Effector memory CD4-positive, alpha-beta T cell (primary cell): Measurements from ENCODE around the gene POLR3H.

Experiments
- DNase-seq, 3 donors: peaks; one replicate each; pipeline ENCODE4 v3.0.0-alpha.2; 2020
- H3K27ac ChIP-seq: 2 replicates; pipeline ENCODE4 v1.7.0; 2013; ENCODE audit warnings: mild to moderate bottlenecking, low read length, moderate library complexity; ENCODE audit not compliant: insufficient read depth, poor library complexity, severe bottlenecking
- H3K27me3 ChIP-seq: replicated peaks from 2 replicates; pipeline ENCODE4 v1.7.0; 2013; ENCODE audit warnings: mild to moderate bottlenecking, low read length; ENCODE audit not compliant: insufficient read depth, control insufficient read depth, poor library complexity, severe bottlenecking
- H3K36me3 ChIP-seq: 2 replicates; pipeline ENCODE4 v1.7.0; 2013; ENCODE audit warnings: mild to moderate bottlenecking, low read length, moderate library complexity; ENCODE audit not compliant: control insufficient read depth, insufficient read depth
- H3K4me1 ChIP-seq: 2 replicates; pipeline ENCODE4 v1.7.0; 2013; ENCODE audit warnings: low read length, mild to moderate bottlenecking; ENCODE audit not compliant: control insufficient read depth, insufficient read depth, poor library complexity, severe bottlenecking
- H3K4me3 ChIP-seq: 2 replicates; pipeline ENCODE4 v1.7.0; 2013; ENCODE audit warnings: low read length, low read depth, mild to moderate bottlenecking; ENCODE audit not compliant: insufficient read depth, poor library complexity, severe bottlenecking
- H3K9me3 ChIP-seq: 2 replicates; pipeline ENCODE4 v1.7.0; 2013; ENCODE audit warnings: mild to moderate bottlenecking, low read length, moderate library complexity; ENCODE audit not compliant: control insufficient read depth

The POLR3H gene

DNA sequence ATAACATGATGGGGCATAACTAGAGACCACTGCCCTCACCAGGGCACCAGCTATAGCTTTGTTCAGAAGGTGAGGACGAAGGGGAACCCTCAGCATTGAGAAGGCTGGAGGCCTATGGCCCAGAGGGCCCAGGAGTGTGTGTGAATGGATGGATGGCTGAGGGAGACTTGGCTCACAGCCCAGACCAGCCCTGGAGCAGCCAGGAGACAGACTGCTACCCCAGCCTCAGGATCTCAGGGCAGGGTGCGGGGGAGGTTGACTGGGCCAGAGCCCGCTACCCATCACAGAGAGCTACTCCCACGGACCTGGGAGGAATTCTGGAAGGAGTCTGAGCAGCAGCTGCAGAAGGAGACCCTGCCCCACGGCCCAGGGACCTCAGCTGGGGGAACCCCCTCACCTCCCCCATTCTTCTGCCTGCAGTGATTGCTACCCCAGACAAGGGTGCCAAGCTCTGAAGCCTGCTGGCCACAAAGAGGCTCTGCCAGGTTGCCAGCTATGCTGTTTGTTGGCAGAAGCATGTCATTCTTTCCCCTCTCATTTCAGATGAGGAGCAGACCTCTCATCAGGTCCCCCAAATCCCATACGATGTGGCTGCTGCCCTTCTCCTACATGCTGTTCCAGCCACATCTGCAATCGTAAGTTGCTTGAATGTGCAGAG is 11.2 kb upstream of the POLR3H start:
- no peak for DNase-seq
- Histone ChIP-seq H3K4me3 (no peak overlapping the region), H3K27ac (no peak overlapping the region), H3K27me3 (peaks cover 10% of the 10 kb centered on the region), H3K36me3 (no peaks in the 10 kb centered on the region), H3K9me3 (no peaks in the 10 kb centered on the region), H3K4me1 (no peaks in the 10 kb centered on the region)

DNA sequence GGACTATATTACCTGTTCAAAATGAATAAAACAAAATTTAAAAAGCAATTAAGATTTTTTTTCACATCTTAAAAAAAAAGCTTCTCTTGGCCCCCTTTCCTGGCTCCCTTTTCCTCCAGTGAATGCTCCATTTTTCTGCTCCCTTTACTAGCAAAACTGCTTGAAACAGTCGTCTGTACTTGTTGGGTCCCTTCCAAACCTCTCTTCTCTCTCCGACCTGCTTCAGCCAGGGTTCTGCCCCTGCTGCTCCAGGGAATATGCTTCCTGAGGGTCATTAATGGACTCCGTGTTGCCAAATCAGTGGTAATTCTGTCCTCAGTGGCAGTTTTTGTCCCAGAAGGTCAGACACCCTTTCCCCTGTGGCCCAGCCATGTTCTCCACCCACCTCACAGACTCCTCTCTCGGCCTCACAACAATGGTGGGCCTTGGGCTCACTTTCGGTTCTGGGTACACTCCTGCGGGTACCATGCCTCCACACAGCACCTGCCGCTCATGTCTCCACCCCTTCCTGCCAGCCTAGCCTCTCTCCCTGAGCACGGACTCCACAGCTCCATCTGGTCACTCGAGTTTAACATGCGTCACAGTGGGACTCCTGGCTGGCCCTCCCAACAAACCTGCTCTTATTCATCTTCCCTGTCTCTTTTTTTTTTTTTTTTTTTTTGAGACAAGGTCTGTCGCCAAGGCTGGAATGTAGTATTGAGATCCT is 7.8 kb upstream of the POLR3H start:
- DNase-seq, result no peak
- Histone ChIP-seq H3K36me3 (no peaks in the 10 kb centered on the region), H3K4me1 (no peaks in the 10 kb centered on the region), H3K9me3 (no peaks in the 10 kb centered on the region), H3K27me3 (no peaks in the 10 kb centered on the region), H3K27ac (no peak overlapping the region), H3K4me3 (no peak overlapping the region)

DNA sequence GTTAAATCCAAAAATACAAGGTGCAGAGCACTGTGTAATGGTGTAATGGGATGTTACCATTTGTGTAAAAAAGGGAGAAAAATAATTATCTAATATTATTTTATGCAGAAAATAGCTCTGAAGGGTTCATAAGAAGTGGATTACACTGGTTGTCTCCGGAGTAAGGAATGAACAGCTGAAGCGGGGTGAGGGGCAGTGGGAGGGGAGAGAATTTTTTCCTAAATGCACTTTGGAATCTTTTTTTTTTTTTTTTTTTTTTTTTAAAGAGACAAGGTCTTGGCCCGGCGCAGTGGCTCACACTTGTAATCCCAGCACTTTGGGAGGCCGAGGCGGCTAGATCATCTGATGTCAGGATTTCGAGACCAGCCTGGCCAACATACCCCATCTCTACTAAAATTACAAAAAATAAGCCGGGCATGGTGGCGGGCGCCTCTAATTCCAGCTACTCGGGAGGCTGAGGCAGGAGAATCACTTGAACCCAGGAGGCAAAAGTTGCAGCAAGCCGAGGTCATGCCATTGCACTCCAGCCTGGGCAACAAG is 6.8 kb upstream of the POLR3H start:
- Histone ChIP-seq H3K4me1 (no peaks in the 10 kb centered on the region), H3K36me3 (no peaks in the 10 kb centered on the region), H3K9me3 (no peaks in the 10 kb centered on the region), H3K27me3 (no peaks in the 10 kb centered on the region), H3K4me3 (no peak overlapping the region), H3K27ac (no peak overlapping the region)
- DNase-seq, result no peak

DNA sequence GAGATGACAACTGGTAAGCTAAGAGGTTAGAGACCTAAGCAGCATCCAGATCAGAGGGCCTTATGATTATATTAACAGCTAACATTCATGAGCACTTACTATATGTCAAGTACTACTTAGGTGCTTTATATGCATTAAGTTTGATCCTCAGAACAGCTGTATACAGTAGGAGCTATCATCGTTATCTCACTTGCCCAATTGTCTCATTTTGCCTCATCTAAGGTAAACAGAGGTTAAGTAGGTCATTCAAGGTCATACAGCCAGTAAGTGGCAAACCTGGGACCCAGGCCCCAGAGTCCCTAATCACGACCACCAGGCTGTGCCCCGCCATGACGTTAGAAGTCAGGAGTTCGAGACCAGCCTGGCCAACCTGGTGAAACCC is 4.6 kb upstream of the POLR3H start:
- Histone ChIP-seq H3K4me1 (peaks cover 8% of the 10 kb centered on the region), H3K9me3 (no peaks in the 10 kb centered on the region), H3K27ac (no peak overlapping the region), H3K27me3 (no peaks in the 10 kb centered on the region), H3K4me3 (no peak overlapping the region), H3K36me3 (no peaks in the 10 kb centered on the region)
- DNase-seq, result no peak

DNA sequence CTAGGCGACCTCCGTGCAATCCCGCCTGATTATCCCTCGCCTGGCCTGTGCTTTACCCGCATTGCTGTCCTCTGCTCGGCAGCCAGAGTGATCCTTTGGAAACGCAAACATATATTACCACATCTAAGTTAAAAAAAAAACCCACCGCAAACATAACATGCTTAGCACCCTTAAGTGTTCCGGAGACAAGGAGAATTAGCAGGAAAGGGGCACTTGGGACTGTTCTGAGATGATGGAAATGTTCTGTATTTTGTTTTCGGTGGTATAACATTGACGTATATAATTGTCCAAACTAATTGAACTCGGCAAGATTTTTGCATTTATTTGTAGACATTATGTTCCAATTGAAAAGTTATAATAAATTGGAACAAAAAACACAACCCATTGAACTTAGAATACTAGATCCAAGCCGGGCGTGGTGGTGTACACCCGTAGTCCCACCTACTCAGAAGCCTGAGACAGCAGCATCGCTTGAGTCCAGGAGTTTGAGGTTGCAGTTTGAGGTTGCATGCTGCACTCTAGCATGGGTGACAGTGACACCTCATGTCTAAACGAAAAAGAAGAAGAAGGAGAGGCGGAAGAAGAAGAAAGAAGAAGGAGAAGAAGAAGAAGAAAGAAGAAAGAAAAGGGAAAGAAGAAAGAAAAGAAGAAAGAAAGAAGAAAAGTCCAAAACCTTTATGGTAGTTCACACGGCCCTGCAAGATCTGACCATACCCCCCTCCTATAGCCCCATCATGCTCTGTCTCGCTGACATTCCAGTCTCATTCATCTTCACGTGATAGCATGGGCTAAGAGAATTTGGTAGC is 604 bp upstream of the POLR3H start:
- Histone ChIP-seq H3K27ac (peak overlapping the region; percentile 72), H3K9me3 (no peaks in the 10 kb centered on the region), H3K4me3 (peak overlapping the region; percentile 86), H3K27me3 (no peaks in the 10 kb centered on the region), H3K4me1 (peaks cover 13% of the 10 kb centered on the region), H3K36me3 (no peaks in the 10 kb centered on the region)
- DNase-seq, result no peak

DNA sequence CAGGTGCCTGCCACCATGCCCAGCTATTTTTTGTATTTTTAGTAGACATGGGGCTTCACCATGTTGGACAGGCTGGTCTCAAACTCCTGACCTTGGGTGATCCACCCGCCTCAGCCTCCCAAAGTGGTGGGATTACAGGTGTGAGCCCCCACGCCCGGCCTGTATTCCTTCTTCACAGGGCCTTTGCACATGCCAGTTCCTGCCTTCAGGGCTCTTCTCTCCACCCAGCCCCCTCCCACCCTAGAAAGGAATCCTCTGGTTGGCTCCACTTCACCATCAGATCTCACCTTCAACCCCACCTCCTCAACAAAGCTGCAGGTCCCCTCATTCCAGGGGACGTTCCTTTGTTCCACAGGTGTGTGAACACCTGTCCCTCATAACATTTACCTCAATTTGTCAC is 2.0 kb downstream of the POLR3H start:
- Histone ChIP-seq H3K9me3 (no peaks in the 10 kb centered on the region), H3K36me3 (peaks cover 6% of the 10 kb centered on the region), H3K4me3 (no peak overlapping the region), H3K27me3 (no peaks in the 10 kb centered on the region), H3K27ac (no peak overlapping the region), H3K4me1 (peaks cover 13% of the 10 kb centered on the region)
- DNase-seq, result no peak

DNA sequence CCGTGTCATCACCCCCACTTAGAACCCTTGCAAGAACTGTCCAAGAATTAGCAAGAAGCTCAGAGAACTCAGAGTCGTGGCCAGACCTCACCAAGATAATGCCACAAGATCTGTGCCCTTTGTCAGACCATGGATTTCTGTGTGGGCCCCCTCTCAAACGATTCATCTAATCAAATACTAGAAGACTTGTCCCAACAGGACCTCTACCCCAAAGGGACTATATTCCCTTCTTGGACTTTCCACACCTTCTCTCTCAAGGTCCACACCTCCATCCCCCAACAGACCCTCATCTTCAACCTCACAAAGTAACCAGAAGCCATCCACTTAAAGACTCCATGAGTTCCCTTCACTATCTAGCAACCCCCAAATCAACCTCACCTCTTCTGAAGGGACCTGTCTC is 2.8 kb downstream of the POLR3H start:
- no peak overlapping the region for H3K27ac ChIP-seq
- no peaks in the 10 kb centered on the region for H3K27me3 ChIP-seq
- peaks cover 6% of the 10 kb centered on the region for H3K36me3 ChIP-seq
- H3K9me3 ChIP-seq, result no peaks in the 10 kb centered on the region
- no peak for DNase-seq
- no peak overlapping the region for H3K4me3 ChIP-seq
- H3K4me1 ChIP-seq, result peaks cover 13% of the 10 kb centered on the region

DNA sequence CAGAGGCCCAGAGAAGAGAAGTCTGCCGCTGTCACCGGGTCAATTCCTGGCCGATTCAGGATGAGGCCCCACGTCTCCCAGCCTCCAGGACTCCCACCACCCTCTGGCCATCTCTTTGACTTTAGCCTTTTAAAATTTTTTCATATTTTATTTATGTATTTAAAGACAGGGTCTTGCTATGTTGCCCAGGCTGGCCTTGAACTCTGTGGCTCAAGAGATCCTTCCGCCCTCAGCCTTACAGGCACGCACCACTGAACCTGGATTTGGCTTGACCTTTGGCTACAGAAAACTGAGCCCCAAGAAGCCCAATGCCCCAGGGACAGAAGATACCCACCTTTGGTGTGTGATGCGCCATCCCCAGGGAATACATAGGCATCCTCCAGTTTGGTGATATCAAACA is 3.9 kb downstream of the POLR3H start:
- no peak for DNase-seq
- peaks cover 6% of the 10 kb centered on the region for H3K36me3 ChIP-seq
- H3K4me3 ChIP-seq, result no peak overlapping the region
- H3K9me3 ChIP-seq, result no peaks in the 10 kb centered on the region
- H3K27me3 ChIP-seq, result no peaks in the 10 kb centered on the region
- peaks cover 13% of the 10 kb centered on the region for H3K4me1 ChIP-seq
- no peak overlapping the region for H3K27ac ChIP-seq

DNA sequence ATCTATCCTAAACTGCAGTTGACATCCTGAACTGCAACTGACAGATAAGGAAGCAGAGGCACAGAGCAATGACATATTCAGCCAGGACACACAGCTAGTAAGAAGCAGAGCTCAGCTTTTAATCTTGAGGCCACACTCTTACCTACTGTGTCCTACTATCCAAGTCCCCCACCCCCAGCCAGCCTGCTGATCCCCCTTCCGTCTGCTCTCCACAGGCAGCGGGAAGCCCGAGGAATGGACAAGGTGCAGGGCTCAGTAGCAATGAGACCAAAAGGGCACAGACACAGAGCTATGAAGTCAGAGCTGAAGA is 4.3 kb downstream of the POLR3H start:
- Histone ChIP-seq H3K9me3 (no peaks in the 10 kb centered on the region), H3K4me1 (peaks cover 10% of the 10 kb centered on the region), H3K4me3 (no peak overlapping the region), H3K27me3 (no peaks in the 10 kb centered on the region), H3K27ac (no peak overlapping the region), H3K36me3 (peaks cover 6% of the 10 kb centered on the region)
- no peak for DNase-seq
